Caki2 (cell line): Measurements from ENCODE around the gene ITM2B. TPM values are rescaled to one million over a fixed set of nuclear protein-coding genes. Genes with fewer than 3 reads are reported as not detected.
"Not testable (repeated sequence)": the region's sequence is repeated elsewhere in the genome, so short reads cannot be mapped to it uniquely, and the experiment has no call there.

Experiments used
- DNase-seq: peaks from one replicate; pipeline ENCODE4 v3.0.0-alpha.2; 2015; ENCODE audit warnings: low read depth
- in situ Hi-C: cut with HindIII; loops from 2 replicates; pipeline ENCODE4 v1.10.0; 2016; ENCODE audit warnings: low sequenced_read_pairs, low pct_unique_long_range_greater_than_20kb, mixed read lengths
- total RNA-seq: library from RNA; depleted of rRNA; stranded (reverse); fragments of >200 nt; shearing (Covaris generic); gene quantifications from 2 replicates; pipeline ENCODE4 v1.2.3, GENCODE V29; 2014; ENCODE audit warnings: low replicate concordance

The ITM2B gene
- total RNA-seq, 1 experiment from 2014 or later: 179 TPM

DNA sequence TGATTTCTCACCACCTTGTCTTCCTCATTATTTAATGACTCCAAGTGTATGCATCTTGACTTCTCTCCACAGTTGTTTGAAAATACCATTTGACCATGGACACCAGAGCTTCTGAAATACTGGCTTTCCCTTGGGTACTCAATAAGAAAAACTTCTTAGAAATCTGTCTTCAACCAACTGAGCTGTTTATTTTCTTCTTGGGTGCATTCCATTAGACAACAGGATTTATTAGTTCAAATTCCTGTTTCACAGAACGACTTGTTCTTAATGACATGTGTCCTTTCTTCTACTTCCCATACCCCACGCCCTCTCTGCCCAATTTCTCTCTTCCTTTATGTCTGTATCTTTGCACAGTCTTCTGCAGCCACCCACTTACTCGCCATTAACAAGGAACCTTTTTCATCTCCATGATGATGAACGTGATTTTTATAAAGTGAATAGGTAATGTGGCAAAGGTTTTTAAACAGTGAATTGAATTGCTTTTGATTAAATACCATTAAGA lies 11.3 kb upstream of the ITM2B start:
- DNase-seq: no peak
- in situ Hi-C loops: no loop called here

DNA sequence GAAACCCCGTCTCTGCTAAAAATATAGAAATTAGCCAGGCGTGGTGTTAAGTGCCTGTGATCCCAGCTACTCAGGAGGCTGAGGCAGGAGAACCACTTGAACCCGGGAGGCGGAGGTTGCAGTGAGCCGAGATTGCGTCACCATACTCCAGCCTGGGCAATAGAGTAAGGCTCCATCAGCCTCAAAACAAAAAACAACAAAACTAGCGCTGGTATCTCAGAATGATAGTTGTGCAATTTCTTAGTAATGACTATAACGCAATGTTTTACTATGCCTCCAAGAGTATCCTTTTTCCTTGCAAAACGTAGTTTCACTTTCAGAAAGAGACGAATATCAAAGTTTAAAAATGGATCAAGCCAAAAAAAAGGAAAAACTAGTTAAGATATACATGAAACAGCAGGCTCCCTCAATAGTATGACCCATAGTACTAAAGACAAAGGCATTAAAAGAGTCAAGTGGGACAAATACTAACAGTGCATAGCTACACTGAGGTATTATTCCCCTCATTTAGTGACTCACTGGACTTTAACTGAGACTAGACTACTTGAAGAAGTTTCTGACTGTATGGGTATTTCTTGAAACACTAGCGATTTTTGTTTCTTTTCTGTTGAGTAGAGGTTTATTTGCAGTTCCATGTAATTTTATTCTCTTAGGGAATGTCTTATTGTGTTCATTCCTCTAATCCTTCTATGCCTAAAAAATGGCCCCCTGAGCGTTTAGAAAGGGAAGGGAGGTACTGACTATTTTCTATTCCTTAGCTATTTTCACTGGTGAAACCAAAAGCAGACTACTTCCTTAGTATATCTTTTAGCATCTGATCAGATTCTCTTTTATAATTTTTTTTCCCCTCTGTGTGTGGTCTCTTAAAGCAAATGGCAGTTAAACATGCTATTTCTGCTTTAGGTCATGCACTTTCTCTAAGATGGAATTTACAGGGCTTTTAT lies 10.4 kb upstream of the ITM2B start:
- DNase-seq: peak; percentile 33
- in situ Hi-C loops: no loop called here

DNA sequence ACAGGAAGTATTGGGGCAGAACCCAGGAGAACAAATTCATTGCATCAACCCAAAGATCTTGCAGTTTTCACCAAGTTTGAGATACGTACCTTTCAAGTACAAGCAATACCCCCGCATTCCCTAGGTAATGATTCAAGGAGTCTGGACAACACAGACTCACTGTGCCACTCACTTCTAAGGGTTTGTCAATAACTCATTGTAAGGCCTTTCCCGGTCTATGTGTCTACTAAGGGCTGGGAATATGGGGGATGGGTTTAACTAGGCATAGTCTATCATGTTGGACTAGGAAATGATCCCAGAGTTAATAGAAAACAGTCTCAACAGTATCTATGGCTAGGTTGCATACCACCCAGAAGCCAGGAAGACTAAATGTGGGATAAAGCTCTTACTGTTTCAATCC lies 8.3 kb upstream of the ITM2B start:
- in situ Hi-C loops: no loop called here
- DNase-seq: no peak

DNA sequence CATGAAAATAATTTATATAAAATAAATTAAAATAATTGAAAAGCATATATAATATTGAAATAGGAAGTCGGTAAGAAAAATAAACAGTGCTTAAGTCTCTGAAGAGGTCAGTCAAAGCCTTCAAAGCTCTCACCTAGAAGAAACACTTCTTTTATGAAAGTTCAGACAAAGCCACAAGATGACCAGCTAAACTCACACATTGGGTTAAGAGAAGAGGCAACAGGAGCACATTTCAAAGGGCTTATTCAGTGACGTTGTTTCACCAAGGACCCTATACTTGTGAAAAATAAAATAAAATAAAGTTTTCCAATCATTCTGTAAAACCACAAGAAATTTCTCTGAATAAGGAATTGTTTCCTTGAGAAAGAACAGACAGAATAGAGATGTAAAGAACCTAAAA lies 2.5 kb upstream of the ITM2B start:
- in situ Hi-C loops: no loop called here
- no peak for DNase-seq

DNA sequence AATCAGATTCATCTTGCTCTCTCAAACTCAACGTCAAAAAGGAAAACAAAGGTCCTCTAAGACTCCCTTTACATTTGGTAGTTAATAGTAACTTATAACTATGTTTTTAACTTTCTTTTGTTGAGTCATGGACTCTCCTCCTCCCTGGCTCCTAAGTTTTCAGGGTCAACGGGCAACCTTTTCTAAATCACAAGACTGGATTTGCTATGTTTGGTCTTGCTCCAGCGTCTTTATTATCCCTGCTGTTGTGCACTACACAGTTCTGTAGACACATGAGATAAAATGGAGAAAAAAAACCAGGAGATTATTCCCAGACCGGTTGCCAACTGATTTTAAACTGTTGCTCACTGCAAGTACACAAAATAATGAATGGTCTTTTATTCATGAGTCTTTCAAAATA lies 1.9 kb upstream of the ITM2B start:
- DNase-seq: peak; percentile 95

DNA sequence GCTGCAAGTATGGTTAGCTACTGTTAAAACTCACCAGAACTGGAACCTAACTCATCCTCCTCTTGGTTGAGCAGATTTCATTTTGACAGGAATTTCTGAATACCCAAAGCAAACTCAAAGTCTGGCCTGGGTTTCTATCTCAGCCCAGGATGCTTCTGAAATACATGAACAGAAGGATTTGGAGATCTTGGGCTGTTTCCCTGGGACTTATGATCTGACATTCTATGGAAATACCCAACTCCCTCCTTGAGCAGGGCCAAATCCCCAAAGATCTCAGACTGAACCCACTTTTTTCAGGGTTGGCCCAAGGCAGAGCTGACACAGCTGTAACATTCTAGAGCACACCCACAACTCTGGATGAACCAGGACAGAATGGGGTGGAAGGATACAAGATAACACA lies 1.1 kb upstream of the ITM2B start:
- in situ Hi-C loops: no loop called here
- no peak for DNase-seq

More for the DNA sequence above, 1.9 kb upstream of the ITM2B start:
- in situ Hi-C loops: no loop called here

DNA sequence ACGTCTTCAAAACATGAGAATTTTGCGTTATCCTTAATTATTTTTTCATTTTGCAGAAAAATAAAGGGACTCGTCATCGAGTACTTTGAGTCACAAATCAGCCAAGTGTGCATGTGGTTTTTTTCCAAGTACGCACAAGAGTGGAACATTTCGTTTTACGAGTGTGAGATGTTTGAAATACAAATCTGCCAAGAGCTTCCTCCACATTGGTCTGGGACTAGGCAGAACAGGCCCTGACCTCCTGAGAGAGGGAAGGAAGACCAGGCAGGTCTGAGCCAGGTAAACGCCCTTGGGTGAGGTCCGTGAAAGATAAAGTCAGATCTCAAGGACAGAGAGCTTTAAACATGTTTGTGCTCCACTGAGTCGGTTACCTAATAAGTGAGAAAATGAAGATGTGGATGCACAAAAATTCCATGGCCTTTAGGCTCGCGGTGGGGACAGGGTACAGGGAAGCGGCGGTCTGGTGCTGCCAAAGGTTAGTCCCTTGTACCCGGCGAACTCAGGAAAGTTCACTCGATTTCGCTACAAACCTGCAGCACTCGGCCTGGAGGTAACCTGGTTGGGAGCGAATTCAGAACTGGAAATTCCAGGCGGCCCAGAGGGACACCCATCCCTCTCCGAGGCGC lies 473 bp upstream of the ITM2B start:
- in situ Hi-C loops: no loop called here
- peak; percentile 70 for DNase-seq

DNA sequence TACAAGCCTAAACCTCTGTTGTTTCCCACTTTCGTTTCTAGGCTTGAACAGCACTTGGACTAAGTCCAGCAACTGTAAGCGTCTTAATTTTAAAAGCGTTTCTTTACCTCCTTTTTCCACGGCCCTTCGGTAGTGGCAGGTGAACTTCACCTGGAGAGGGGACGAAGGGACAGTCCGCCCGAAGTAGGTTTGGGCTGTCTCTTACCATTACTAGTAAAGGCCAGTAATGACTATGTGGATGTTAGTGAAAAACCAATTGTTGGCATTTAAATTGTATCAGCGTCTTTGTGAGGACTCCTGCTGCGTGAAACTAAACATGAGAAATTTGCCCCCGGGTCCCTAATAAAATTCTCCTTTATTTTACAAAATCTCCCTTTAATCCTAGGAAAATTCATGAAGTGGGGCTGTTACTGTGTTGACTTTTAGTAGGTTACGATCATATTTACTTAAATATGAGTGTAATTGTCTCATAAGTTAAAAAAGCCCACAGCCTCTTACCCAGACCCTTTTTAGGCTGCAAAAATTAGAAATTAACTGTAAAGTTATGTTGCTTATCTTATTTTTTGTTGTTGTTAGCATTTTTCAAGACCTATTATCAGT lies 983 bp downstream of the ITM2B start:
- in situ Hi-C loops: no loop called here
- no peak for DNase-seq

DNA sequence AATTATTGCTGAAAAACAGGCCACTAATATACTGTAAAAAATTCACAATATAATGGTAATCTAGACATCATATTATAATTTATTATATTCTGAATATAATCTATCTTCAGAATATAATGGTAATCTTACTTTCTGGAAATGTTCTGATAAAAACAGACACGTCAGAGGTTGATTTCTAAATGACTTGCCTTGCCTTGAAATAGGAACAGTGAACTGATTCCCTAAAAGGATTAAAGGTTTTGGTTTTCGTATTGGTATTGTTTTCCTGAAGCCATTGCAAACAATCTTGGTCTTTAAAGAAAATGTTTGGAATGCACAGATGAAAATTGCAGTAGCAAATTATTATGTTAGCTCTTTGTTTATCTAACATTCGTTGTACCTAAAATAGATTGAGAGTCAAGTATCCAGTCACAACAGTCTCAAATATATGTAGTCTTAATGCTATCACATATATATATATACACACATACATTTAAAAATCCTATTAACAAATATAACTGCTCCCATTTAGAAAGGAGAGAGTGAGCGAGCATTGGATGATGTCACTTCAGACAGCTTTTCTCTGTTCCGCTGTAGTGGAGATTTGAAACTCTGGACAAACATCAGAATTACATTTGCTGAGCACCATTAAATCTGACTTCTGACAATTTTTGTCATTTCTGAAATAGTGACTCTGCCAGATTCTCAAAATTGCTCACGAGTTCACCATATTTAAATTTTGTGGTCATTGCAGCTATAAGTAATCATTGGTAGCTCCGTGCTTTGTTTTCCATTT lies 1.7 kb downstream of the ITM2B start:
- no peak for DNase-seq
- in situ Hi-C loops: loop anchor here (5.0 kb wide), 1 partner anchor 102 kb away; no protein-coding TSS in a partner anchor

DNA sequence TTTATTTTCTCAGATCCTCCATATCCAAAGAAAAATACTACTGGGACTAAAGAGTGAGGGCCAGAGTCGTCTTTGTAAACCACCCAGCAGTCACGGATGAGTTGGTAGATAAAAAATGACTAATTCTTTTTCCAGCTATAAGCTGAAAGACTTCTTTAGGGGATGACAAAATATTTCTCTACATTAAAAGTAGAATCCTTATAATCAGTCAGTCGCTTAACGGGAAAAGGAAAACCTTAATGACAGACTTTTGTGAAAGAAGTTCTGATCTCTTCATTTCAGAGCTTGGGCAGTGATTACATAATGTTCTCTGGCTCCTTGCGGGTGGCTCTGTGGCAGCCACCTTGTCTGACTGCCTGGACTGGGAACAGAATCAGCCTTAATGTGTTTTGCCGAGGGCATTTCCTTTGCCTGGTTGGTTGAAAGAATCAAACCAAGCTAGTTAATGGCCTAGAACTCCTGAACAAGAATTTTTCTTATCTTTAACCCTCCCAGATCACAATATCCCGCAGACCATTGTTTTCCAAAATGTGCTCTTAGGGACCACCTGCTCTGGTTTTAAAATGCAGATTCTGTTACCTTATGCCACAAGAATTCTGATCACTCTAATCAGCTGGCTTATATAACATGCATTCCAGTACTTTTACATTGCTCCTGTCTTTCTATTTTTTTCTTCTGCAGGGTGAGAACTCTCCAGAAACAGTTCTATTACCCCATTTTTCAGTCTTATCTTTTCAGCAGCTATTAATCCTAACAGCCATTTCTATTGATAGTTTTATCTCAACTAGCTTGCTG lies 2.5 kb downstream of the ITM2B start:
- in situ Hi-C loops: loop anchor here (5.0 kb wide), 1 partner anchor 103 kb away; no protein-coding TSS in a partner anchor
- DNase-seq: peak; percentile 61

DNA sequence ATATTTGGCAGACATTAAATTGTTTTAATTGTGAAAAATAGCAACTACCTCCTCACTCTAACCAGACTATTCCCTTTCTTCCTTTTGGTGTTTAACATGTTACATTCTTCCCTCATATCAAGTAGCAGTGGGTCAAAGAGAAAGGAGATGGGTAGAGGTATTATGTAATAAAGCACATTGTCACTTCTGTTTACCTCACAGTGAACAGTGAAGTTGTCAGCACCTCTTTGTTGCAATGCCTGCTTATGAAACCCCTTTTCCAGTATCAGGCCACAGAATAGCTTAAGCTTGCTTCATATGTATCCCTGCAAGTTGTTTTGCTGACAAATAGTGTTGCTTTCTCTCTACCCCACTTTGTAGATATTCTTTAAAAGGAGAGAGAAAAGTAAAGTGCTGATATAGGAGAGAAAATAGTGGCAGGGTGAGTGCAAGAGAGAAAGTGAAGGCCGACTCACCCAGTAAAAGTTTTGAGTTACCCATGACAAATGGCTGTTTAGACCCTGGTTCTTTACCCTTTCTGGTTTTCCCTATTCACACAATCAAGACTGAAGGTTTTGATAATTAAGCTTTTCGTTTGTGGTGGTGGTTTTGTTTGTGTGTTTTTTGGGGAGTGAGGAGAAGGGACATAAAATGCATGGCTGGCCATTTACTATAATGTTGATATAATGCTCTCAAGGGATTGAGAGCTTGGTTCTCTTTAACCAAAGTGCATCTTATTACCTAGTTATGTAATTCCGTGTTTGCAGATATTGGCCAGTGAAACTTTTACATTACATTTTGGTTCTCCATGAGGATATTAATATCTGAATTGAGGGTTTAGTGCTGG lies 3.7 kb downstream of the ITM2B start:
- in situ Hi-C loops: loop anchor here (5.0 kb wide), 1 partner anchor 104 kb away; no protein-coding TSS in a partner anchor
- DNase-seq: no peak

DNA sequence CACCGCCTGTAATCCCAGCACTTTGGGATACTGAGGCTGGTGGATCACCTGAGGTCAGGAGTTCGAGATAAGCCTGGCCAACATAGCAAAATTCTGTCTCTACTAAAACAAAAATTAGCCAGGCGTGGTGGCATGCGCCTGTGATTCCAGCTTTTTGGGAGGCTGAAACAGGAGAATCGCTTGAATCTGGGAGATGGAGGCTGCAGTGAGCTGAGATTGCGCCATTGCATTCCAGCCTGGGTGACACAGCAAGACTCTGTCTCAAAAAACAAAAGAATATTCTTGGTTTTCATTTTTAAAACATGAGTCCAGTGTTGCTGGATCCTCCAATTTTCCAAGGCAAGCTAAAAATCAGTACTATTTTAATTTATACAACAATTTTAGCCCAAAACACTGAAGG lies 6.4 kb downstream of the ITM2B start:
- in situ Hi-C loops: loop anchor here (5.0 kb wide), 1 partner anchor 107 kb away; no protein-coding TSS in a partner anchor
- DNase-seq: not testable (repeated sequence)

DNA sequence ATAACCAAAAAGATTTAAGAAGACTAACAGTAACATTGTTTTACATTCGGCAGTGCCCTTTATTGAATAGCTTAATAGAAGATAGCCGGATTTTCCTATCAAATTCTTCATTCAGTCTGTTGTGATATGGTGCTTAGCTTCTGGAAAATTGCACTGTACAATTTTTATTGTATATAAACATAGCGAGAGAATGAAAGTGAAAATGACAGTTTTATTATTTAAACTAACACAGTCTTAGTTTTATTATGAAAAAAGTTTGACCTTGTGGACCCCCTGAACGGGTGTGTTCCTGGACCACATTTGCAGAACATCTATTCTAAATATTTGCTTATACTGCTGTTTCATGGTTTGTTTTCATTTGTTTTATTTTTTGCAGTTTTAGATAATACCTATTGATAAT lies 8.6 kb downstream of the ITM2B start:
- DNase-seq: no peak
- in situ Hi-C loops: no loop called here

DNA sequence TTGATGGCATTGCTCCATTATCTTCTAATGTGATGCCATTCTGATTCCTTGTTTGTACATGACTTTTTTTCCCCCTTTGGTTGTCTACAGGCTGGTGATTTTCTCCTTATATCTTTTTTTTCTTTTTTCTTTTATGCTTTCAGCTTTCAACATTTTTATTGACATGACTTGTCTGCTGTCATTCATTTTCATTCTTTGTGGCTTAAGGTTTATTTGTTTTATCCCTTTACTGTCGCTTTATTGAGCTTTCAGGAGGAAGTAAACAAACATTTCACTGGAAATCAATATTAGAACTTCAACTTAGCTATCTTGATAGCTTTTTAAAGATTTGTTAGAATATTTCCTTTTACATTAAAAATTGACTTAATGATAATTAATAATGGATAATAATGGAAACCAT lies 9.7 kb downstream of the ITM2B start:
- no peak for DNase-seq
- in situ Hi-C loops: no loop called here

DNA sequence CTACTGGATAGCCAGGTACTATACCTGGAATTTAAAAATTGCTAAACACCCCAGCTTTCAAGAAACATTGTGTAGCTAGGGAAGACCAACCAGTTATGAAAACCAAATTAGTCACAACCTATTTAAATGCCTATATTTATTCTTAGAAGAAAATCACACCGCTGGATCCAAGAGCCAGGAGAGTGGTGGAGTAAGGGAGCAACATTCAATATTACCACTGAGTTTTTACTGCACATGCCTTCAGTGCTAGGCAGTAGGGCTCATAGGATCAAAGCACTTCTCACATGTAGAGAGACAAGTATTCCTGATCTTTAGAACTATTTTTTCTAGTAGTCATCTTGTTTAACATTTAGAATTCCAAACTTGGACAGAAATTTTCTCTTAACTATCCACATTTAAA lies 11.2 kb downstream of the ITM2B start:
- DNase-seq: no peak
- in situ Hi-C loops: no loop called here

DNA sequence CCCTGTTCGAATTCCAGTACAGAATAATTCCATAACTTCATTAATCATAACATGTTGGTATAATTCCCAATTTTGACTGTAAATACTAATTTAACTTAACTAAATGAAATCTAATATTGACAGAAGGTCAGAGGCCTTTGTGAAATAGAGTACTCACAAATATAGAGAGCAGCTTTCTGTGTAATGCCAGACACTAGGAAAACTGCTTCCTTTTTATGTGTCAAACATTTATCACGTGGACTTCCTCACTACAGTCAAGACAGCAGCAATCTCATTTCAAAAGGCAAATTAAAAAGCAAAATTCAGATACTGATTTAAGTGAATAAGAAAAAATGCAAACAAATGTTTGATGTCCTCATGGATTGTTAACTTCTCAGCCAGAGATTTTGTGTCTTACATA lies 13.1 kb downstream of the ITM2B start:
- no peak for DNase-seq
- in situ Hi-C loops: no loop called here

DNA sequence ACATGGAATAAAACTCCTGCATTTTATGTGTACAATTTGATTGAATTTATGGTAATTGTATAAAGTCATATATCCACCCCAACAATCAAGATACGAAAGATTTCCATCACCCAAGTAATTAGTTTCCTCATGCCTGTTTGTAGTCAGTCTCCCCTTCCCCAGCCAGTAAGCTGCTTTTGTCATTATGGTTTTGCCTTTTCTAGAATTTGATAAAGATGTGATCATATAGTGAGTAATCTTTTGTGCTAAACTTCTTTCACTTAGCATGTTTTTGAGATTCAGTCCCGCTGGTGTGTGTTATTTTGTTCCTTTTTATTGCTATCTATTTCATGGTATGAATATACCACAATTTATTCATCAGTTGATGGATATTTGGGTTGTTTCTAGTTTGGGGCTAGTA lies 16.0 kb downstream of the ITM2B start:
- in situ Hi-C loops: no loop called here
- DNase-seq: no peak
